GM12878 (cell line): Measurements from ENCODE around the gene BTBD9. TPM values are rescaled to one million over a fixed set of nuclear protein-coding genes. Genes with fewer than 3 reads are reported as not detected.

Experiments
- BCL11A ChIP-seq: IDR thresholded peaks from 2 replicates; pipeline ENCODE4 v1.6.1; 2011; ENCODE audit warnings: low read depth, low read length
- HCFC1 ChIP-seq: fragments of 150-350 bp; IDR thresholded peaks from 2 replicates; pipeline ENCODE4 v1.6.1; 2014; ENCODE audit warnings: low read length
- KLF5 ChIP-seq: fragments of 450-650 bp; IDR thresholded peaks from 2 replicates; pipeline ENCODE4 v1.6.1; 2014; ENCODE audit warnings: mild to moderate bottlenecking; ENCODE audit not compliant: partially characterized antibody
- LARP7 ChIP-seq: fragments of 450-650 bp; IDR thresholded peaks from 2 replicates; pipeline ENCODE4 v1.6.1; 2017; ENCODE audit warnings: mild to moderate bottlenecking
- MEF2B ChIP-seq: fragments of 450-650 bp; IDR thresholded peaks from 2 replicates; pipeline ENCODE4 v1.6.1; 2018; ENCODE audit warnings: mild to moderate bottlenecking, moderate library complexity; ENCODE audit not compliant: partially characterized antibody, poor library complexity, severe bottlenecking
- MYC ChIP-seq: IDR thresholded peaks from 2 replicates; pipeline ENCODE4 v1.6.1; 2011; ENCODE audit warnings: mild to moderate bottlenecking, low read length, moderate library complexity, inconsistent platforms; ENCODE audit not compliant: insufficient read depth, insufficient replicate concordance, insufficient read length, severe bottlenecking
- SREBF2 ChIP-seq: IDR thresholded peaks from 2 replicates; pipeline ENCODE4 v1.6.1; 2012; ENCODE audit warnings: mild to moderate bottlenecking, low read length
- SRF ChIP-seq, 2 experiments: IDR thresholded peaks; 2 replicates each; pipeline ENCODE4 v1.6.1; 2011; ENCODE audit warnings: low read depth in 2 of 2, low read length in 2 of 2, mild to moderate bottlenecking in 1 of 2, moderate library complexity in 1 of 2
- WRNIP1 ChIP-seq: IDR thresholded peaks from 2 replicates; pipeline ENCODE4 v1.6.1; 2011; ENCODE audit warnings: low read depth, low read length, improper control_type of control experiment, borderline replicate concordance
- ZNF592 ChIP-seq: fragments of 450-650 bp; IDR thresholded peaks from 2 replicates; pipeline ENCODE4 v1.6.1; 2017; ENCODE audit warnings: mild to moderate bottlenecking, moderate library complexity
- polyA plus RNA-seq, 11 experiments: library from polyadenylated mRNA; depleted of rRNA in 4 of 11; unstranded in 6 of 11; stranded (reverse) in 5 of 11; fragments of >200 nt; fragmentation: Nextera tagmentation in 4 of 11; fragmentation: Illumina TruSeq in 1 of 11; extraction: Ambion mirVana in 4 of 11; extraction: Trizol in 1 of 11; gene quantifications; 1 replicate in 1 of 11; 2 replicates in 10 of 11; pipeline versions ENCODE4 v1.2.1 to v1.2.3, GENCODE V29; 2011 to 2016; ENCODE audit warnings: inconsistent platforms in 2 of 11, missing spikeins in 2 of 11, low read depth in 1 of 11
- total RNA-seq, 4 experiments: library from RNA; depleted of rRNA in 3 of 4; stranded (reverse); fragments of >200 nt in 3 of 4; fragmentation: Illumina TruSeq in 1 of 4; extraction: Trizol in 1 of 4; gene quantifications; 2 replicates each; pipeline versions ENCODE4 v1.2.1 to v1.2.3, GENCODE V29; 2013 to 2021

Gene BTBD9
- total and polyA plus RNA-seq, 10 of the 15 experiments (the other 5 are each of a cell fraction or from before 2014, with no cell fraction given) = 0.22 to 8.6 (median 4.6) TPM

GRCh38 chr6:38404900-38405556, 234.7 kb downstream of the BTBD9 start (continued):
- TF ChIP-seq LARP7 = no peak
- no peak for TF ChIP-seq SREBF2
- no peak for TF ChIP-seq ZNF592
- TF ChIP-seq MYC = no peak
- TF ChIP-seq KLF5 = no peak
- no peak for TF ChIP-seq BCL11A
- TF ChIP-seq WRNIP1 = no peak
- no peak for TF ChIP-seq SRF (IDR thresholded peaks at IDR 0.05; ENCODE audit: low read depth in 2 of 2, low read length in 2 of 2)
- TF ChIP-seq MEF2B = no peak
- TF ChIP-seq HCFC1 = no peak
